ENCODE data around the gene CEP70.

CEP70 gene

GRCh38 chr3:138449490-138449889, 144.6 kb downstream of the CEP70 start:
- no peak for DNase-seq

GRCh38 chr3:138448631-138449030, 145.4 kb downstream of the CEP70 start:
- DNase-seq: no peak

- no peak for DNase-seq
These were observed 148.4 kb downstream of the CEP70 start for GRCh38 chr3:138445654-138446053.

GRCh38 chr3:138445236-138445635, 148.8 kb downstream of the CEP70 start:
- DNase-seq: no peak

Data from NCI-H2227 treated with DMSO at 0.1 percent for 48 hours (cell line).